GM18909 (cell line): Measurements from ENCODE around the gene RAD54L.
"Not testable (repeated sequence)": the region's sequence is repeated elsewhere in the genome, so short reads cannot be mapped to it uniquely, and the experiment has no call there.

Source experiments
- ATAC-seq: cut with Tn5 transposase; IDR thresholded peaks from one replicate; pipeline ENCODE4 v1.9.1; 2021; ENCODE audit warnings: mild to moderate bottlenecking; ENCODE audit not compliant: unreplicated experiment, poor library complexity

RAD54L gene

GRCh38 chr1:46317323-46317722 lies 69.8 kb downstream of the RAD54L start:
- no peak for ATAC-seq

- ATAC-seq, result not testable (repeated sequence)
Observed at GRCh38 chr1:46319301-46319700, 71.7 kb downstream of the RAD54L start.

GRCh38 chr1:46319960-46320914 lies 72.7 kb downstream of the RAD54L start:
- ATAC-seq, result not testable (repeated sequence)

GRCh38 chr1:46322191-46322590 lies 74.6 kb downstream of the RAD54L start:
- not testable (repeated sequence) for ATAC-seq

GRCh38 chr1:46325285-46326076 lies 77.9 kb downstream of the RAD54L start:
- peak; percentile 55 for ATAC-seq
